Esophagus muscularis mucosa (tissue), 3 donors: ENCODE data around the gene CHIT1.

ENCODE experiments used
- CTCF ChIP-seq, 3 experiments: fragments of 200-600 bp in 2 of 3; fragments of 450-650 bp in 1 of 3; sonication (generic) in 2 of 3; IDR thresholded peaks; one replicate each; pipeline ENCODE4 v1.5.1; 2017 to 2019; ENCODE audit warnings: antibody characterized with exemption in 3 of 3, mild to moderate bottlenecking in 2 of 3, moderate library complexity in 1 of 3
- POLR2A ChIP-seq: fragments of 450-650 bp; IDR thresholded peaks from one replicate; pipeline ENCODE4 v1.6.1; 2017; ENCODE audit warnings: antibody characterized with exemption, moderate library complexity, mild to moderate bottlenecking, low read depth
- POLR2AphosphoS5 ChIP-seq, 2 donors: sonication (generic); formaldehyde crosslinking; IDR thresholded peaks; one replicate each; pipeline ENCODE4 v1.6.1; 2017; ENCODE audit warnings: antibody characterized with exemption in 2 of 2

DNA sequence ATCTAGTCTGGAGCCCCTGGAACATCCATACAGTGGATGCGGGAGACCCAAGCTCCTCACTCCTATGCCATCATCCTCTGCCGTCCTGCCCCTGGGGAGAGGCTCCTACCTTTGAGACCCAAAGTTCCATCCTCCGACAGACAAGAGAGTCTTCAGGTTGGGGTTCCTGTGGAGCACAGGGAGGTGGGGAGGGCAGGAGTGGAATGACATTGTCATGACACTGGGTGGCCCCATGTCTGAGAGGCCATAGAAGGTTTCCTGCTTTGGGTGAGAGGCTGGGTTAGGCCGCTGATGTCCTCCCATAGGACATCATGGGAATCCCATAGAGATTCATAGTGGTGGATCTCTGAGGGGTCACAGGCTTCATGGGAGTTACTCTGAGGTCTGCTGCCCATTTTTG, 45.0 kb downstream of the CHIT1 start:
- TF ChIP-seq POLR2AphosphoS5 (IDR thresholded peaks at IDR 0.05) (no peak), CTCF (IDR thresholded peaks at IDR 0.05) (no peak), POLR2A (no peak)
